GM18526 (cell line): Measurements from ENCODE around the gene SEPTIN5.

Experiments used
- POLR2A ChIP-seq: IDR thresholded peaks from 3 replicates; pipeline ENCODE4 v1.6.1; 2011; ENCODE audit not compliant: insufficient read length; ENCODE audit errors: extremely low read depth

The SEPTIN5 gene

GRCh38 chr22:19761725-19762567, 47.6 kb downstream of the SEPTIN5 start:
- no peak for TF ChIP-seq POLR2A

DNA sequence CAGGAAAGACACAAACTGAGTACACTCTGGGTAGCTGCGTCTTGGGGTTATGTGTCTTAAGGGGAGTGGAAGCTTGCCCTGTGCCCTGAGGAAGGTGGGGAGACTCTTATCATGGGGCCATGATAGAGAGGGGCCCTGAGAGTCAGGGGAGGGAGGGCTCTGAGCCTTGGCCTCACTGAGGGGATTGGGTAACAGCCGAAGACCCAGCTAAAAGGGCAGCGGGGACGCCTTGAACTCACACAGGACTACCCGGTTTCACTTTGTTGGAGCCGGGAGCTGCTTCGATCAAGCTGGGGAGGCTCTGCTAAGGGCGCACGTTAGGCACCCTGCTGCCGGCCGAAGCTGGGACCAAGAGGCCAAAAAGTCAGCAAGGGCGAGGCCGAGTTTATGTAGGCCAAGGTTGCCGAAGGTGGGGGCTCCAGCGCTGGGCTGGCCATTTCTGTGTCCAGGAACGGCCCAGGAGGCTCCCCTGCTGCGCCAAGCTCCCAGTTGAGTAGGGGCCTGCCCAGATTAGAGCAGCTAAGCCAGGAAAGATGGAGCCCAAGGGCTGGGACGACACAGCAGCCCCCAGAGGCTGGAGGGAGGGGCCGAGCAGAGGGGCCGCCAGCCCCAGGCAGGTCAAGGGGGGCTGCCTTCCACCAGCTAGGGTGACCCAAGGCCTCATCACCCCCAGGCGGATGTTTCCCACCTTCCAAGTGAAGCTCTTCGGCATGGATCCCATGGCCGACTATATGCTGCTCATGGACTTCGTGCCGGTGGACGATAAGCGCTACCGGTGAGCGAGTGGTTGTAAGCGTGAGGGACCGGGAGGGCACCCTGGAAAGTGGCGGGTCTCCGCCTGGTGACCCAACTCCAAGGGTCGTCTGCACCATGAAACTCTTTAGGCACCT, 48.5 kb downstream of the SEPTIN5 start:
- no peak for TF ChIP-seq POLR2A

DNA sequence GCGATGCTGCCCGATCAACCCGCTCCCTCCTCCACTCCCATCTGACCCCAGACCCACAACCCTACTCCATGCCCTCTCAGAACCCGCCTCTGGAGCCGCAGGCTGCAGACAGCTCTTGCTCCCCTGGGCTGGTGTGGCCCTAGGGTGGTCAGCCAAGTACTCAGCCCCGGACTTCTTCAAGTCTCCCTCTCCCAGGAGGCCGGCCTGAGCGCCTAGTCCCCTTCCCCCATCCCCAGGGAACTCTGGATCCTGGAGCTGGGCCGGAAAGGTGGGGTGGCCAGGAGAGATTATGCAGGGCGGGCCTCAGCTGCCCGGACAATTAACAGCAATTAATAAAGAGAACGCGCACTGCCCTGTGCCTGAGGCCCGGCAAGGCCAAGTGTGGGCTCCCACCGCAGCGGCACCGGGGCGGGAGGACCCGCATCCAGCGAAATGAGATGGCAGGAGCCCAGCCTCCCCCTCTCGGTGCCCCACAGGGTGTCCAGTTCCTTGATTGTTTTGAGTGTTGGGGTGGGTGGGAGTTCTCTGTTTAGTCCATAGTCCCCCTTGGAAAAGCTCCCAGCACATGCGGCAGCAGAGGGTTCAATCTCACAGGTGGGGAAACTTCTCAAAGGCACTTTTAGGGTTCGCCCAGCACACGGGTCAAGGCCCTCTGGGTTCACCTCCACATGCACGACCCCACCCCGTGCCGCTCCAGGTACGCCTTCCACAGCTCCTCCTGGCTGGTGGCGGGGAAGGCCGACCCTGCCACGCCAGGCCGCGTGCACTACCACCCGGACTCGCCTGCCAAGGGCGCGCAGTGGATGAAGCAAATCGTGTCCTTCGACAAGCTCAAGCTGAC, 49.4 kb downstream of the SEPTIN5 start:
- no peak for TF ChIP-seq POLR2A

DNA sequence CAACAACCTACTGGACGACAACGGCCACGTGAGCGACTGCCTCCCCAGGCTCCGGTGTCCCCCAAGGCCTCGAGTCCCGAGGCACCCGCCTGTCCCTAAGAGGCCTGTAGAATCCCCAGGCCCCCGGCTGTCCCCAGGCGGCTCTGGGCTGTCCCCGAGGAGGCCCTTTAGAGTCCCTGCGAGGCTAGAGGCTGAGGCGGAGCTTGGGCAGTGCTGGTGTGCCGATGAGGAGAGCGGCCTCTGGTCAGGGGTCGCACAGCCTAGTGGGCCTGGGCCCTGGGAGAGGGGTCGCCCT, 49.9 kb downstream of the SEPTIN5 start:
- TF ChIP-seq POLR2A = no peak

DNA sequence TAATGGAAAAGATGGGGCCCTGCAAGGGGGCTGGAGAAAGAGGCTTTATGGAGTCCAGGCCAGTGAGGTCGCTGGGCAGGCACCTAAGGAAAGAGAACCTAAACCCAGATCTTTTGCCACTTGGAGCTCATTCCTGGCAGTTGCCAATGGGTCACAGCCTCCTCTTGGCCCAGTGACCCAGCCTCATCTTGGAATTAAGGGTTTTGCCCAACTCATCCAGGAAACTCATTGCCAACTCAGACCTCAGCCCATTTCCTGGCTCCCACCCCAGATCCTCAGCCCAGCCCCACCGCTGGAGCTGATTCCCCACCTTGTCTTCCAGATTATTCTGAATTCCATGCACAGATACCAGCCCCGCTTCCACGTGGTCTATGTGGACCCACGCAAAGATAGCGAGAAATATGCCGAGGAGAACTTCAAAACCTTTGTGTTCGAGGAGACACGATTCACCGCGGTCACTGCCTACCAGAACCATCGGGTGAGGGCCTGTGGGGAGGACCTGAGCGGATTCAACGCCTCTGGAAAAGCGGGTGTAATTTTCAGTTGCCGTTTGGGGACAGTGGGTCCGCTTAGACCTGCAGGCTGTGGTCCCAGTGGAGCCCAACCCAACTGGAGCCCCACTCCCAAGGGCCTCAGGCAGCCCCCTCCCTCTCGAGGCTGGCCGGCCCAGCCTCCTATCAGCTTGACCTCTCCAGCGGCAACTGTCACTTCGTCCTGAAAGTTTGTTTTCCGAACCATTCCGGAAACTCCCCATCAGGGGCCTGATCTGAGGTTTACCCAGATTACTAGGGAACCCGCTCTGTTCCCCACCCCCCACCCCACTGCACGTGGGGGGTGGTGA, 50.6 kb downstream of the SEPTIN5 start:
- no peak for TF ChIP-seq POLR2A

DNA sequence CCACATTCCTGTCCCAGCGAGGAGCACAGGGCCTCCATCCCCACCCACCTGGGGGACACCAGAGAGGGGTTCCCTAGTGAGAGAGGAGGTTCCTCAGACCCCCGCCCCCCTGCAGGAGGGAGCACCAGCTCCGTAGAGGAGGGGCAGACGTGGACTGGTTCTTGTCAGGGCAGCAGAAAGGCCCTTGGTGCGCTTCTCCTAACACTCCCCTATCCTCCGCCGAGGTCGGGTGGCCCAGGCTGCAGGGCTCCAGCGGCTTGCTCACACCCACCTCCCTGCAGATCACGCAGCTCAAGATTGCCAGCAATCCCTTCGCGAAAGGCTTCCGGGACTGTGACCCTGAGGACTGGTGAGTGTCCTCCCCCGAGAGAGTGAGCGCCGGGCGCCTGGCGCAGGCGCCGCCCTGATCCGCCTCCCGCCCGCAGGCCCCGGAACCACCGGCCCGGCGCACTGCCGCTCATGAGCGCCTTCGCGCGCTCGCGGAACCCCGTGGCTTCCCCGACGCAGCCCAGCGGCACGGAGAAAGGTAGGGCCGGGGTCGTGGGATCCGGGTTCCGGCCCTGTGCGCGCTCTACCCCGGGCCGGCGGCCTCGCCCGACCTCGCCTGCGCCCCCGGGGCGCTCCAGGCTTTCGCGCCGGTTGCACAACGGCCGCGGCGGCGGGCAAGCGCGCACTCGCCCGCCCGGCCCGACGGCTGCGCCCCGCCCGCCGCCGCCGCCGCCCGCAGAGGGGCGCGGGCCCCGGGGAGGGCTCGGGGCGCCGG, 51.4 kb downstream of the SEPTIN5 start:
- TF ChIP-seq POLR2A = no peak

- no peak for TF ChIP-seq POLR2A
These were observed 51.9 kb downstream of the SEPTIN5 start for GRCh38 chr22:19766240-19766510.

- no peak for TF ChIP-seq POLR2A
These were observed 52.5 kb downstream of the SEPTIN5 start for GRCh38 chr22:19766511-19767426.

GRCh38 chr22:19767427-19768341, 53.4 kb downstream of the SEPTIN5 start:
- no peak for TF ChIP-seq POLR2A

DNA sequence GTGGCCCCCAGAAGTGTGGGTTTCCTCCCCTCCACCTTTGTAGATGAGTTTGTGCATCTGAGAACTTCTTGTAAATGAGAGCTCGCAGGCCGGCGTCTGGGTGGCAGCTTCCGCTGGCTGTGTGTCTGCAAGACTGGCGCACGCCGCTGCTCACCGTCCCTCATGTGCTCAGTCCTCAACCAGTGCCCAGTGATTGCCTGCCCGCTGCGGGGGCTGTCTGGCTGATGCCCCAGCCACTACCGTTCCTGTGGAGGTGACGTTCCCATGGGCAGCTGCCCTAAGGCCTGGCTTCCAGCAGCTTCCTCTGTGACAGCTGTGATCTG, 55.1 kb downstream of the SEPTIN5 start:
- TF ChIP-seq POLR2A = no peak

DNA sequence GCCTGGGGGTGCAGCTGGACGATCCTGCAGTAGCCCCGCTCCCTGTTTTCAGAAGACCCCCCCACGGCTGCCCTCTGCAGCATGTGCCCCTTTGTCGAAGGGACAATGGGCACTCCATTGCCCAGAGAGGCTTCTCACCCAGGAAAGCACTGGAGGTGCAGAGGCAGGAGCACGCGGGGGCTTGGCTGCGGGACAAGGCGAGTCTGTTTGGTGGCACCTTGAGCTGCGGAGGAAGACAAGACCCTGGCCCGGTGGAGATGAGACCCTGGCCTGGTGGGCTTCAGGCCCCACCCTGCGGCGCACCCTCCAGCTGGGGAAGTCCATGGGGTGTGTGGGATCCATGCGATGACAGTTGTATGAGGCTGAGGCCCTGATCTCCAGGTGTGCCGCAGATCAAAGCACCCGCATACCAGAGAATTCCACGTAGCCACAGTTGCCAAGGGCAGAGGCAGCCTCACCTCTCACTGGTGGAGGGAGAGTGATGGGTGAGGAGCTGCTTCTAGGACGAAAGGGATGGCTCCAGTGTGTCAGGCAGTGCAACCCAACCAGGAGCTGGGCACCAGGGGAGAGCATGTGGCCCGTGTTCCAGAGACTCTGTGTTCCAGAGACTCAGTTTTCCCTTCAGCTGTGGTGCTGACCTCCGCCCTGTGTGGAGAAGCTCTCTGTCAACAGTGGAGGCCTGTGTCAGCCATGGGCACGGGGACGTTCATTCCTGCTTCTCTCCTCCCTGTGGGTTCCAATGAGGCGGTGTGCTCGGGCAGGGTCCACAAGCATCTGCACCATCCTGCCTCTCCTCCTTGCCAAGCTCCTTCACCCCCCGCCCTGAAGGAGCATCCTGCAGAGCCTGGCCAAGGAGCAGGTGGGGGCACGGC, 56.3 kb downstream of the SEPTIN5 start:
- TF ChIP-seq POLR2A = no peak

GRCh38 chr22:19772422-19772672, 58.0 kb downstream of the SEPTIN5 start:
- no peak for TF ChIP-seq POLR2A
